ENCODE data around the gene ETS1. TPM values are rescaled to one million over a fixed set of nuclear protein-coding genes. Genes with fewer than 3 reads are reported as not detected.

Gene ETS1
- total RNA-seq, 2 experiments from 2014 or later, result 203 to 466 TPM

- peaks cover 100% of the 10 kb centered on the region for H3K79me2 ChIP-seq (ENCODE audit: insufficient read depth, low read depth, low read length)
- H3K9me3 ChIP-seq (ENCODE audit: low read length), result no peaks in the 10 kb centered on the region
- intact Hi-C loops (cut with micrococcal nuclease; ENCODE audit: unreplicated experiment), result no loop called here
- no peaks in the 10 kb centered on the region for H3K9me2 ChIP-seq (ENCODE audit: insufficient read depth, low read length)
- no peak for DNase-seq (ENCODE audit: low spot score)
- ChIA-PET POLR2A (interaction anchor here (0.7 to 2.8 kb wide), 9 partner anchors 9 to 30 kb away, joined by 3 to 10 read pairs (median 5); no protein-coding TSS in a partner anchor), CTCF (ENCODE audit: unreplicated experiment) (interaction anchor here (0.7 kb wide), 1 partner anchor 11 kb away, joined by 3 read pairs; no protein-coding TSS in a partner anchor)
- H3K4me2 ChIP-seq (ENCODE audit: low read length), result peak overlapping the region; percentile 47
- H3K27ac ChIP-seq (ENCODE audit: low read depth, low read length, poor library complexity, severe bottlenecking), result peak overlapping the region; percentile 41
- no peak overlapping the region for H2AFZ ChIP-seq (ENCODE audit: low read length)
- H3K4me3 ChIP-seq (ENCODE audit: low read depth, low read length, poor library complexity, severe bottlenecking), result no peak overlapping the region
- H4K20me1 ChIP-seq (ENCODE audit: insufficient read depth, low read length), result peaks cover 79% of the 10 kb centered on the region
- H3K4me1 ChIP-seq (ENCODE audit: insufficient read depth, low read length, poor library complexity, severe bottlenecking), result peaks cover 95% of the 10 kb centered on the region
- peaks cover 99% of the 10 kb centered on the region for H3K36me3 ChIP-seq (ENCODE audit: insufficient read depth, low read length)
- TF ChIP-seq, protein P1, sequence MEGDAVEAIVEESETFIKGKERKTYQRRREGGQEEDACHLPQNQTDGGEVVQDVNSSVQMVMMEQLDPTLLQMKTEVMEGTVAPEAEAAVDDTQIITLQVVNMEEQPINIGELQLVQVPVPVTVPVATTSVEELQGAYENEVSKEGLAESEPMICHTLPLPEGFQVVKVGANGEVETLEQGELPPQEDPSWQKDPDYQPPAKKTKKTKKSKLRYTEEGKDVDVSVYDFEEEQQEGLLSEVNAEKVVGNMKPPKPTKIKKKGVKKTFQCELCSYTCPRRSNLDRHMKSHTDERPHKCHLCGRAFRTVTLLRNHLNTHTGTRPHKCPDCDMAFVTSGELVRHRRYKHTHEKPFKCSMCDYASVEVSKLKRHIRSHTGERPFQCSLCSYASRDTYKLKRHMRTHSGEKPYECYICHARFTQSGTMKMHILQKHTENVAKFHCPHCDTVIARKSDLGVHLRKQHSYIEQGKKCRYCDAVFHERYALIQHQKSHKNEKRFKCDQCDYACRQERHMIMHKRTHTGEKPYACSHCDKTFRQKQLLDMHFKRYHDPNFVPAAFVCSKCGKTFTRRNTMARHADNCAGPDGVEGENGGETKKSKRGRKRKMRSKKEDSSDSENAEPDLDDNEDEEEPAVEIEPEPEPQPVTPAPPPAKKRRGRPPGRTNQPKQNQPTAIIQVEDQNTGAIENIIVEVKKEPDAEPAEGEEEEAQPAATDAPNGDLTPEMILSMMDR (conservative IDR thresholded peaks at IDR 0.05; ENCODE audit: low read length), result no peak
- no peak for TF ChIP-seq EZH2phosphoT487 (IDR thresholded peaks at IDR 0.05; ENCODE audit: borderline replicate concordance, low read depth, low read length)
- BruUV-seq (replicated peaks), result no TSS peak
Observed at GRCh38 chr11:128501632-128502549, 85.5 kb downstream of the ETS1 start.

GRCh38 chr11:128501008-128501407 is 86.3 kb downstream of the ETS1 start:
- Histone ChIP-seq H3K79me2 (ENCODE audit: insufficient read depth, low read depth, low read length) (peaks cover 100% of the 10 kb centered on the region), H3K9me3 (ENCODE audit: low read length) (no peaks in the 10 kb centered on the region), H4K20me1 (ENCODE audit: insufficient read depth, low read length) (peaks cover 79% of the 10 kb centered on the region), H3K4me3 (ENCODE audit: low read depth, low read length, poor library complexity, severe bottlenecking) (no peak overlapping the region), H3K4me1 (ENCODE audit: insufficient read depth, low read length, poor library complexity, severe bottlenecking) (peaks cover 100% of the 10 kb centered on the region), H2AFZ (ENCODE audit: low read length) (no peak overlapping the region), H3K9me2 (ENCODE audit: insufficient read depth, low read length) (no peaks in the 10 kb centered on the region), H3K27ac (ENCODE audit: low read depth, low read length, poor library complexity, severe bottlenecking) (peak overlapping the region; percentile 41), H3K4me2 (ENCODE audit: low read length) (peak overlapping the region; percentile 47; the same call in 1 of the 2 replicates), H3K36me3 (ENCODE audit: insufficient read depth, low read length) (peaks cover 99% of the 10 kb centered on the region)
- no peak for TF ChIP-seq EZH2phosphoT487 (IDR thresholded peaks at IDR 0.05; ENCODE audit: borderline replicate concordance, low read depth, low read length)
- TF ChIP-seq, protein P1 (conservative IDR thresholded peaks at IDR 0.05; ENCODE audit: low read length), result no peak
- BruUV-seq (replicated peaks), result no TSS peak
- POLR2A ChIA-PET, result interaction anchor here (0.7 to 1.9 kb wide), 6 partner anchors 8 to 110 kb away, joined by 3 to 6 read pairs (median 4); no protein-coding TSS in a partner anchor
- CTCF ChIA-PET (ENCODE audit: unreplicated experiment), result no interaction called here
- DNase-seq (ENCODE audit: low spot score), result no peak
- intact Hi-C loops (cut with micrococcal nuclease; ENCODE audit: unreplicated experiment), result no loop called here
